PC-9 (cell line): ENCODE results near the gene RNF157.

Experiments
- EZH2 ChIP-seq: fragments of 200-600 bp; sonication (generic); IDR thresholded peaks from 2 replicates; pipeline ENCODE4 v1.8.0; 2017; ENCODE audit warnings: antibody characterized with exemption, low read depth
- TF ChIP-seq, protein P1 (sequence below): fragments of 200-600 bp; sonication (generic); conservative IDR thresholded peaks from 2 replicates; pipeline ENCODE4 v1.6.1; 2017; ENCODE audit warnings: mixed run types, antibody characterized with exemption, mild to moderate bottlenecking, moderate library complexity

GRCh38 chr17:76268991-76269981 lies 29.0 kb upstream of the RNF157 start:
- TF ChIP-seq, protein P1, sequence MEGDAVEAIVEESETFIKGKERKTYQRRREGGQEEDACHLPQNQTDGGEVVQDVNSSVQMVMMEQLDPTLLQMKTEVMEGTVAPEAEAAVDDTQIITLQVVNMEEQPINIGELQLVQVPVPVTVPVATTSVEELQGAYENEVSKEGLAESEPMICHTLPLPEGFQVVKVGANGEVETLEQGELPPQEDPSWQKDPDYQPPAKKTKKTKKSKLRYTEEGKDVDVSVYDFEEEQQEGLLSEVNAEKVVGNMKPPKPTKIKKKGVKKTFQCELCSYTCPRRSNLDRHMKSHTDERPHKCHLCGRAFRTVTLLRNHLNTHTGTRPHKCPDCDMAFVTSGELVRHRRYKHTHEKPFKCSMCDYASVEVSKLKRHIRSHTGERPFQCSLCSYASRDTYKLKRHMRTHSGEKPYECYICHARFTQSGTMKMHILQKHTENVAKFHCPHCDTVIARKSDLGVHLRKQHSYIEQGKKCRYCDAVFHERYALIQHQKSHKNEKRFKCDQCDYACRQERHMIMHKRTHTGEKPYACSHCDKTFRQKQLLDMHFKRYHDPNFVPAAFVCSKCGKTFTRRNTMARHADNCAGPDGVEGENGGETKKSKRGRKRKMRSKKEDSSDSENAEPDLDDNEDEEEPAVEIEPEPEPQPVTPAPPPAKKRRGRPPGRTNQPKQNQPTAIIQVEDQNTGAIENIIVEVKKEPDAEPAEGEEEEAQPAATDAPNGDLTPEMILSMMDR = no peak
- TF ChIP-seq EZH2 = no peak
